ENCODE results near the gene NRF1.

- TF ChIP-seq CTCF (IDR thresholded peaks at IDR 0.05; ENCODE audit: low read length) (no peak), EZH2 (optimal IDR thresholded peaks at IDR 0.05; ENCODE audit: low read depth, low read length) (no peak)
These were observed 164.3 kb downstream of the NRF1 start for GRCh38 chr7:129775695-129776361.
